Parathyroid adenoma (tissue), 2 donors: ENCODE measurements around the gene NPC1L1.

Experiments
- H2AFZ ChIP-seq: fragments of 300-600 bp; sonication (generic); one replicate; pipeline ENCODE4 v1.7.0; 2017; ENCODE audit warnings: antibody characterized with exemption, mild to moderate bottlenecking
- H3K27ac ChIP-seq: fragments of 300-600 bp; sonication (generic); one replicate; pipeline ENCODE4 v1.7.0; 2017
- H3K27me3 ChIP-seq: fragments of 300-600 bp; sonication (generic); one replicate; pipeline ENCODE4 v1.7.0; 2017; ENCODE audit warnings: low read length; ENCODE audit not compliant: control insufficient read depth, insufficient read depth
- H3K36me3 ChIP-seq: fragments of 300-600 bp; sonication (generic); one replicate; pipeline ENCODE4 v1.7.0; 2017; ENCODE audit warnings: low read length; ENCODE audit not compliant: control insufficient read depth, insufficient read depth
- H3K4me1 ChIP-seq: fragments of 300-600 bp; sonication (generic); one replicate; pipeline ENCODE4 v1.7.0; 2017; ENCODE audit warnings: control low read depth
- H3K4me2 ChIP-seq: fragments of 300-600 bp; sonication (generic); one replicate; pipeline ENCODE4 v1.7.0; 2017; ENCODE audit warnings: low read length
- H3K4me3 ChIP-seq: fragments of 300-600 bp; sonication (generic); one replicate; pipeline ENCODE4 v1.7.0; 2017; ENCODE audit warnings: low read depth, low read length
- H3K79me2 ChIP-seq: fragments of 300-600 bp; sonication (generic); one replicate; pipeline ENCODE4 v1.7.0; 2017; ENCODE audit warnings: control low read depth
- H3K9ac ChIP-seq: fragments of 300-600 bp; sonication (generic); one replicate; pipeline ENCODE4 v1.7.0; 2017; ENCODE audit warnings: mild to moderate bottlenecking
- H3K9me3 ChIP-seq: fragments of 300-600 bp; sonication (generic); one replicate; pipeline ENCODE4 v1.7.0; 2017; ENCODE audit warnings: low read length; ENCODE audit not compliant: control insufficient read depth
- TF ChIP-seq, protein P1 (sequence below): fragments of 300-600 bp; sonication (generic); IDR thresholded peaks from one replicate; pipeline ENCODE4 v1.7.0; 2017; ENCODE audit warnings: antibody characterized with exemption, mild to moderate bottlenecking
- donor health status: primary hyperparathyroidism.

Gene NPC1L1

DNA sequence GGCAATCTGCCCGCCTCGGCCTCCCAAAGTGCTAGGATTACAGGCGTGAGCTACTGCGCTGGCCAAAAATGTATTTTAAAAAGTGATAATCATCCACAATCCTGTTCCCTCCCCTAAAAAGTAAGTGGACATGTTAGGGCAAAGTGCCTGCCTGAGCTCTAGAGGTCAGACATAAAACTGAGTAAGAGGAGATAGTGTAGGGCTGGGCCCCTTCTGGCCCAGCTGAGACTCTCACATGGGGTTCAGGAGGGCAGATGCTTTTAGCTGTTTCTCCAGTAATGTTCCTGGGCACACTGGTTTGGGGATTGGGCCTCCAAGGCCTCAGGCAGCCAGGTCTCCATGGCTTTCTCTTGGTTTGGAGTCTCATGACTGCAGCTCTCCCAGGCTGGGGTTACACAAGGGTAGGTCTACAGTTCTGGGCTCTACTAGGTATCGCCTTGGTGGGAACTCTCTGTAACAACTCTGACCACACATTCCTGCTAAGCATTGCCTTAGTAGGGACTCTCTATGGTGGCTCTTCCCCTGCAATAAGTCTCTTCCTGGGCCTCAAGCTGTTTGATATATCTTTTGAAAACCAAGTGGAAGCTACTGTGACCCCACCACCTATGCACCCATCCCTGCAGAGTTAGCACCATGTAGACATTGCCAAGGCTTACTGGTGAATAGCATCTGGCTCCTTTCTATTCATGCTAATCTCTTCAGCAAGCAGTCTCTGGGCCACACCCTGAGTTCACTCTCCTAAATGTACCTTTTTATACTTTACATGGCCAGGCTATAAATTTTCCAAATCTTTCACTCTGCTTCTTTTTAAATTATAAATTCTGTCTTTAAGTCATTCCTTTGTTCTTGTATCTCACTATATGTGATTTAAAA lies 43.7 kb downstream of the NPC1L1 start:
- Histone ChIP-seq H3K27me3 (no peaks in the 10 kb centered on the region), H3K36me3 (no peaks in the 10 kb centered on the region), H3K4me2 (no peak overlapping the region), H2AFZ (no peak overlapping the region), H3K9me3 (no peaks in the 10 kb centered on the region), H3K27ac (no peak overlapping the region), H3K4me3 (no peak overlapping the region), H3K4me1 (no peaks in the 10 kb centered on the region), H3K79me2 (no peaks in the 10 kb centered on the region), H3K9ac (no peak overlapping the region)
- TF ChIP-seq, protein P1, sequence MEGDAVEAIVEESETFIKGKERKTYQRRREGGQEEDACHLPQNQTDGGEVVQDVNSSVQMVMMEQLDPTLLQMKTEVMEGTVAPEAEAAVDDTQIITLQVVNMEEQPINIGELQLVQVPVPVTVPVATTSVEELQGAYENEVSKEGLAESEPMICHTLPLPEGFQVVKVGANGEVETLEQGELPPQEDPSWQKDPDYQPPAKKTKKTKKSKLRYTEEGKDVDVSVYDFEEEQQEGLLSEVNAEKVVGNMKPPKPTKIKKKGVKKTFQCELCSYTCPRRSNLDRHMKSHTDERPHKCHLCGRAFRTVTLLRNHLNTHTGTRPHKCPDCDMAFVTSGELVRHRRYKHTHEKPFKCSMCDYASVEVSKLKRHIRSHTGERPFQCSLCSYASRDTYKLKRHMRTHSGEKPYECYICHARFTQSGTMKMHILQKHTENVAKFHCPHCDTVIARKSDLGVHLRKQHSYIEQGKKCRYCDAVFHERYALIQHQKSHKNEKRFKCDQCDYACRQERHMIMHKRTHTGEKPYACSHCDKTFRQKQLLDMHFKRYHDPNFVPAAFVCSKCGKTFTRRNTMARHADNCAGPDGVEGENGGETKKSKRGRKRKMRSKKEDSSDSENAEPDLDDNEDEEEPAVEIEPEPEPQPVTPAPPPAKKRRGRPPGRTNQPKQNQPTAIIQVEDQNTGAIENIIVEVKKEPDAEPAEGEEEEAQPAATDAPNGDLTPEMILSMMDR: no peak

DNA sequence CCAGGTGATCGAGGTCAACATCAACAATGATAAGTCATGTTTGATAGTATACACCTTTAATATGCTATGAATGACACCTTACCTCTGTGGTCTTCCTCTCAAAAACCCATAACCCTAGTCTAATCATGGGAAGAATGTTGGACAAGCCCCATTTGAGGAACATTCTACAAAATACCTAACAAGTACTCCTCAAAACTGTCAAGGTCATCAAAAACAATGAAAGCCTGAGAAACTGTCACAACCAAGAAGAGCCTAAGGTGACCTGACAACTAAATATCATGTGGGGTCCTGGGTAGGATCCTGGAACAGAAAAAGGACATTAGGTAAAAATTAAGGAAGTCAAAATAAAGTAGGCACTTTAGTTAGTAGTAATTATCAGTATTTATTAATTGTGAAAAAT lies 44.7 kb downstream of the NPC1L1 start:
- TF ChIP-seq, protein P1: no peak
- no peak overlapping the region for H3K4me3 ChIP-seq
- H3K4me2 ChIP-seq: no peak overlapping the region
- H3K27ac ChIP-seq: no peak overlapping the region
- H3K36me3 ChIP-seq: no peaks in the 10 kb centered on the region
- no peaks in the 10 kb centered on the region for H3K27me3 ChIP-seq
- H3K9ac ChIP-seq: no peak overlapping the region
- no peaks in the 10 kb centered on the region for H3K79me2 ChIP-seq
- H2AFZ ChIP-seq: no peak overlapping the region
- H3K4me1 ChIP-seq: no peaks in the 10 kb centered on the region
- H3K9me3 ChIP-seq: no peaks in the 10 kb centered on the region

DNA sequence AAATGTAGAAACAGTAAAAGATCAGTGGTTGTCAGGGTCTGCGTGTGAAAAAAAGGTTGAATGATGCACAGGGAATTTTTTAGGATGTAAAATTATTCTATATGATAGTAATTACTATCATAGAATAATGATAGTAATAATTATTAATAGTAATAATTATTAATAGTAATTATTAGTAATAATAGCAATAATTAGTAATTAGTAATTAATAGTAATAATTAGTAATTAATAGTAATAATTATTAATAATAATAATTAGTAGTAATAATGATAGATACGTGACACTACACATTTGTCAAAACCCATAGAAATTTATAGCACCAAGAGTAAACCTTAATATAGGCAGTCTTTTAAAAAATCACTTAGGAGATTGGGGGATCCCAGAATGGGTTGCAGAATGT lies 46.2 kb downstream of the NPC1L1 start:
- Histone ChIP-seq H3K27me3 (no peaks in the 10 kb centered on the region), H3K4me3 (no peak overlapping the region), H3K4me2 (no peak overlapping the region), H3K9me3 (no peaks in the 10 kb centered on the region), H3K9ac (no peak overlapping the region), H3K27ac (no peak overlapping the region), H3K79me2 (peaks cover 1% of the 10 kb centered on the region), H3K36me3 (no peaks in the 10 kb centered on the region), H2AFZ (no peak overlapping the region), H3K4me1 (no peaks in the 10 kb centered on the region)
- TF ChIP-seq, protein P1: no peak

DNA sequence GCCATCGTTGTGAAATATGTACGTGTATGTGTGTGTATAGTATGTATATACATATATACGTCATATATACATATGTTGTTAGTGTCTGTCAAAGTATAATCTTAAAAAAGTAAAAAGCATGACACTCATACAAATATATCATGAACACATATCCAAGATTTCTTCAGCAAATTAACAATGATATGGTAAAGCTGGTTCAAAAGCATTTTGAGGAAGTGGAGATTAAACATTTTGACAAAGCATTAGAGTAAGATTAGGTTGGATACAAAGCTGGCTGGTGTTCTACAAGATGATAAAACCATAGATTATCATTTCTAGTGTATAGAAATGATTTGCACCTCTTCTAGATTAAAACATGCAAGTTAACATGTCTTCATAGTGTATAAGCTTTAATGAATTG lies 49.9 kb downstream of the NPC1L1 start:
- Histone ChIP-seq H3K4me2 (peak overlapping the region; percentile 89), H3K36me3 (no peaks in the 10 kb centered on the region), H3K9me3 (no peaks in the 10 kb centered on the region), H3K79me2 (peaks cover 31% of the 10 kb centered on the region), H3K27me3 (no peaks in the 10 kb centered on the region), H3K4me3 (peak overlapping the region; percentile 96), H2AFZ (peak overlapping the region; percentile 87), H3K4me1 (peaks cover 16% of the 10 kb centered on the region), H3K9ac (no peak overlapping the region), H3K27ac (peak overlapping the region; percentile 95)
- TF ChIP-seq, protein P1: no peak
